ENCODE measurements around the gene UBP1. TPM values are rescaled to one million over a fixed set of nuclear protein-coding genes. Genes with fewer than 3 reads are reported as not detected.
"Not testable (repeated sequence)": the region's sequence is repeated elsewhere in the genome, so short reads cannot be mapped to it uniquely, and the experiment has no call there.

Gene UBP1
- total RNA-seq, 4 donors from 2014 or later, result 27.1 to 51.5 (median 38.8) TPM

DNA sequence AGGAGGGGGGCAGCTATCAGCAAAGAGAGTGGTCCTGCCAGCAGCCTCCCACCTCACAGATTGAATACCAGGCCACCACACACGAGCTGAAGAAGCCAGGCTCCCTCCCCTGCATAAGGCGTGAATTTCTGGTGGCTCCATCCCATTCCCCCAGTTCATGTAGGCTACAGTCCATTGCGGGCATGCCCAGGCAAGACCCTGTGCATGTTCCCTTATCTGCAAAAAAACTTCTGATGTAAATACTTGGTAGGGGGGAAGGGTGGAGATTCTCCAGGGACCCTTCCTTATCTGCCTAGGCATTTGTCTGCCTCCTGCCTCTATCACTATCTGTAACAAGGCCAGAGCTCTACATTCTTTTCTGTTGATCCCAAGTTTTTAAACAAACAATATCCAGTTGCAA is 27.6 kb upstream of the UBP1 start:
- intact Hi-C loops (cut with DNase I; ENCODE audit: low total_unique reads), result no loop called here
- no peak for DNase-seq (ENCODE audit: low spot score in 2 of 2)
- H3K4me3 ChIP-seq (ENCODE audit: low read depth, poor library complexity, severe bottlenecking), result no peak overlapping the region
- TF ChIP-seq POLR2A (IDR thresholded peaks at IDR 0.05) (no peak), CTCF (IDR thresholded peaks at IDR 0.05) (no peak)
- 91 to 93% methylated on average over 3 of the region's 3 CpGs for WGBS, 2 donors

DNA sequence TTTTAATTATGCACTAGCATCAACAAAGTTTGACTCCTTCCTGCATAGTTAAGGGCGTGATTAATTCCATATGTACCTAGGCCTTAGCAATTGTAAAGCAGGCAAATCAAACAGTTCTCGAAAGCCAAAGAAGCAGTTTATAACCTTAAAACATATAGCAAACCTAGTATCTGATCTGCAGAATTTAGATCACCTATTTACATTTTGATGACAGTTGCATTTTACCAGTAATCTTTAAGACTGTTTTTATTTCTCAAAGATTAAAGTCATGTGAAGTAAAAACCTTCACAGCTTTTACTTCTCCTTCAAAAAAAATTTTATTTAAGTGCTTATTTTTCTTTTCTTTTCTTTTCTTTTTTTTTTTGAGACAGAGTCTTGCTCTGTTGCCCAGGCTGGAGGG is 20.9 kb upstream of the UBP1 start:
- H3K4me3 ChIP-seq (ENCODE audit: low read depth, poor library complexity, severe bottlenecking), result no peak overlapping the region
- TF ChIP-seq POLR2A (IDR thresholded peaks at IDR 0.05) (no peak), CTCF (IDR thresholded peaks at IDR 0.05) (no peak)
- intact Hi-C loops (cut with DNase I; ENCODE audit: low total_unique reads), result no loop called here
- 89 to 90% methylated on average over 2 of the region's 2 CpGs for WGBS, 2 donors
- no peak for DNase-seq (ENCODE audit: low spot score in 2 of 2)

GRCh38 chr3:33459577-33459976 is 19.4 kb upstream of the UBP1 start:
- intact Hi-C loops (cut with DNase I; ENCODE audit: low total_unique reads); DNase-seq (ENCODE audit: low spot score in 2 of 2); H3K4me3 ChIP-seq (ENCODE audit: low read depth, poor library complexity, severe bottlenecking): not testable (repeated sequence)
- 92 to 99% methylated on average over 4 of the region's 4 CpGs for WGBS, 2 donors

DNA sequence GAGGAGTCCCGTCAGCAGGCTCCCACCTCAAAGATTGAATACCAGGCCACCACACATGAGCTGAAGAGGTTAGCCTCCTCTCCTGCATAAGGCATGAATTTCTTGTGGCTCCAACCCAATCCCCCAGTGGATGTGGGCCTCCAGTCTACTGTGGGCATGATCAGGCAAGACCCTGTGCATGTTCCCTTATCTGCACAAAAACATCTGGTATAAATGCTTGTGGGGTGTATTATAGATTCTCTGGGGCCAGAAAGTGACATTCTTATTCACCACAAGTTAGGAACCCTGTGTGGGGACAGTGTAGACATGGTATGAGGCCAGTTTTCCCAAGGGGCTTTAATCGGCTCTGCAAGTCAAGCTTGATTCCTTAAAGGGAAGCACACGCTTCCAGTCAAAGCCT is 18.2 kb upstream of the UBP1 start:
- no peak for DNase-seq (ENCODE audit: low spot score in 2 of 2)
- TF ChIP-seq POLR2A (IDR thresholded peaks at IDR 0.05) (no peak), CTCF (IDR thresholded peaks at IDR 0.05) (no peak)
- intact Hi-C loops (cut with DNase I; ENCODE audit: low total_unique reads), result no loop called here
- H3K4me3 ChIP-seq (ENCODE audit: low read depth, poor library complexity, severe bottlenecking), result no peak overlapping the region
- WGBS, 2 donors, result 88 to 96% methylated on average over 3 of the region's 3 CpGs

GRCh38 chr3:33456756-33457155 is 16.6 kb upstream of the UBP1 start:
- DNase-seq (ENCODE audit: low spot score in 2 of 2), result no peak
- TF ChIP-seq CTCF (IDR thresholded peaks at IDR 0.05) (no peak), POLR2A (IDR thresholded peaks at IDR 0.05) (no peak)
- intact Hi-C loops (cut with DNase I; ENCODE audit: low total_unique reads), result no loop called here
- 71 to 77% methylated on average over 2 of the region's 2 CpGs for WGBS, 2 donors
- H3K4me3 ChIP-seq (ENCODE audit: low read depth, poor library complexity, severe bottlenecking), result no peak overlapping the region

DNA sequence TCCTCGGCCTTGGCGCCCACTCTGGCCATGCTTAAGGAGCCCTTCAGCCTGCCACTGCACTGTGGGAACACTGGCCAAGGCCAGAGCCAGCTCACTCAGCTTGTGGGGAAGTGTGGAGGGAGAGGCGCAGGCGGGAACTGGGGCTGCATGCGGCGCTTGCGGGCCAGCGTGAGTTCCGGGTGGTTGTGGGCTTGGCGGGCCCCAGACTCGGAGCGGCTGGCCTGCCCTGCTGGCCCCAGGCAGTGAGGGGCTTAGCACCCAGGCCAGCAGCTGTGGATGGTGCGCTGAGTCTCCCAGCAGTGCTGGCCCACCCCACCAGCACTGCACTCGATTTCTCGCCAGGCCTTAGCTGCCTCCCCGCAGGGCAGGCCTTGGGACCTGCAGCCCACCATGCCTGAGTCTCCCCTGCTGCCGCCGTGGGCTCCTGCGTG is 13.1 kb upstream of the UBP1 start:
- intact Hi-C loops (cut with DNase I; ENCODE audit: low total_unique reads), result no loop called here
- H3K4me3 ChIP-seq (ENCODE audit: low read depth, poor library complexity, severe bottlenecking), result no peak overlapping the region
- TF ChIP-seq POLR2A (IDR thresholded peaks at IDR 0.05) (no peak), CTCF (IDR thresholded peaks at IDR 0.05) (no peak)
- WGBS, 2 donors, result 94 to 99% methylated on average over 19 of the region's 19 CpGs
- no peak for DNase-seq (ENCODE audit: low spot score in 2 of 2)

DNA sequence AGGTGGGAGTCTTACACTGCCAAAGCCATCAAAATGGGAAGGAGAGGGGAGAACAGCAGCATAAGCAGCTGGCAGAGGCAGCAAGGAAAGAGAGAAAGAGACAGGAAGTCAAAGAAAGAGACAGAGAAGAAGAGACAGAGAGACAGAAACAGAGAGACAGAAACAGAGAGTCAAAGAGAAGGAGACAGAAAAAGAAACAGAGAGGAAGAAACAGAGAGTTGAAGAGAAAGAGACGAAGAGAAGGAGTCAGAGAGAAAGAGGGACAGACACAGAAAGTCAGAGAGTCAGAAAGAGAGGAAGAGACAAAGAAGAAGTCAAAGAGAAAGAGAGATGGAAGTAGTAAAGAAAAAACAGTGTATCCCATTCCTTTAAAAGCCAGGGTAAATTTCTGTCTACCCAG is 11.8 kb upstream of the UBP1 start:
- WGBS, 2 donors, result 86 to 94% methylated on average over 1 of the region's 1 CpG
- intact Hi-C loops (cut with DNase I; ENCODE audit: low total_unique reads); DNase-seq (ENCODE audit: low spot score in 2 of 2); H3K4me3 ChIP-seq (ENCODE audit: low read depth, poor library complexity, severe bottlenecking): not testable (repeated sequence)
